ENCODE results near the gene WDR48.

Gene WDR48

GRCh38 chr3:39115870-39116269 lies 64.1 kb downstream of the WDR48 start:
- POLR2A ChIA-PET, result no interaction called here
- CTCF ChIA-PET, result interaction anchor here (1.3 kb wide), 1 partner anchor 11 kb away, joined by 4 read pairs; no protein-coding TSS in a partner anchor
- DNase-seq (ENCODE audit: extremely low spot score), result no peak
- no peak for TF ChIP-seq CTBP1 (IDR thresholded peaks at IDR 0.05; ENCODE audit: borderline replicate concordance)

- ChIA-PET POLR2A (interaction anchor here (1.4 kb wide), 1 partner anchor 26 kb away, joined by 4 read pairs; no protein-coding TSS in a partner anchor), CTCF (interaction anchor here (2.1 to 2.6 kb wide), 2 partner anchors 170 to 174 kb away, joined by 6 to 8 read pairs; no protein-coding TSS in a partner anchor)
- DNase-seq (ENCODE audit: extremely low spot score), result no peak
These were observed 66.3 kb downstream of the WDR48 start for GRCh38 chr3:39118079-39118478.

GRCh38 chr3:39118931-39119660 lies 67.3 kb downstream of the WDR48 start:
- POLR2A ChIA-PET, result no interaction called here
- CTCF ChIA-PET, result interaction anchor here (2.1 to 2.6 kb wide), 2 partner anchors 169 to 173 kb away, joined by 6 to 8 read pairs; no protein-coding TSS in a partner anchor
- no peak for TF ChIP-seq NFRKB (IDR thresholded peaks at IDR 0.05)
- no peak for TF ChIP-seq FOXK2 (IDR thresholded peaks at IDR 0.05)
- TF ChIP-seq ZNF384 (IDR thresholded peaks at IDR 0.05), result no peak
- no peak for TF ChIP-seq L3MBTL2 (conservative IDR thresholded peaks at IDR 0.05)
- TF ChIP-seq BHLHE40 (IDR thresholded peaks at IDR 0.05; ENCODE audit: borderline replicate concordance), result no peak
- no peak for TF ChIP-seq FOXM1 (IDR thresholded peaks at IDR 0.05; ENCODE audit: borderline replicate concordance)
- TF ChIP-seq FOXA1 (IDR thresholded peaks at IDR 0.05), result no peak
- TF ChIP-seq CTBP1 (IDR thresholded peaks at IDR 0.05; ENCODE audit: borderline replicate concordance), result no peak
- no peak for TF ChIP-seq ELF4 (IDR thresholded peaks at IDR 0.05)
- no peak for TF ChIP-seq TARDBP (IDR thresholded peaks at IDR 0.05)
- TF ChIP-seq ARNT (IDR thresholded peaks at IDR 0.05), result no peak
- no peak for TF ChIP-seq SUZ12 (IDR thresholded peaks at IDR 0.05)
- no peak for DNase-seq (ENCODE audit: extremely low spot score)

More at GRCh38 chr3:39118079-39118478, 66.3 kb downstream of the WDR48 start:
- TF ChIP-seq NFRKB (IDR thresholded peaks at IDR 0.05), result no peak
- no peak for TF ChIP-seq FOXM1 (IDR thresholded peaks at IDR 0.05; ENCODE audit: borderline replicate concordance)
- no peak for TF ChIP-seq SP1 (IDR thresholded peaks at IDR 0.05)
- no peak for TF ChIP-seq ZNF384 (IDR thresholded peaks at IDR 0.05)
- no peak for TF ChIP-seq LEF1 (IDR thresholded peaks at IDR 0.05; ENCODE audit: borderline replicate concordance)
- TF ChIP-seq ELF4 (IDR thresholded peaks at IDR 0.05), result no peak
- no peak for TF ChIP-seq HDGF (IDR thresholded peaks at IDR 0.05; ENCODE audit: borderline replicate concordance)
- no peak for TF ChIP-seq BHLHE40 (IDR thresholded peaks at IDR 0.05; ENCODE audit: borderline replicate concordance)
- TF ChIP-seq CTBP1 (IDR thresholded peaks at IDR 0.05; ENCODE audit: borderline replicate concordance), result no peak
- no peak for TF ChIP-seq TARDBP (IDR thresholded peaks at IDR 0.05)
- TF ChIP-seq ARNT (IDR thresholded peaks at IDR 0.05), result no peak
- TF ChIP-seq L3MBTL2 (conservative IDR thresholded peaks at IDR 0.05), result no peak
- TF ChIP-seq FOXA1 (IDR thresholded peaks at IDR 0.05), result no peak
- no peak for TF ChIP-seq PKNOX1 (IDR thresholded peaks at IDR 0.05)
- TF ChIP-seq SUZ12 (IDR thresholded peaks at IDR 0.05), result no peak

GRCh38 chr3:39121621-39122020 lies 69.8 kb downstream of the WDR48 start:
- ChIA-PET POLR2A (no interaction called here), CTCF (no interaction called here)
- TF ChIP-seq ZNF384 (IDR thresholded peaks at IDR 0.05) (no peak), LEF1 (IDR thresholded peaks at IDR 0.05; ENCODE audit: borderline replicate concordance) (no peak), SP1 (IDR thresholded peaks at IDR 0.05) (no peak), FOXA1 (IDR thresholded peaks at IDR 0.05) (no peak), FOXK2 (IDR thresholded peaks at IDR 0.05) (no peak), SUZ12 (IDR thresholded peaks at IDR 0.05) (no peak), CTBP1 (IDR thresholded peaks at IDR 0.05; ENCODE audit: borderline replicate concordance) (no peak), NFRKB (IDR thresholded peaks at IDR 0.05) (no peak), ELF4 (IDR thresholded peaks at IDR 0.05) (no peak), TARDBP (IDR thresholded peaks at IDR 0.05) (no peak), BHLHE40 (IDR thresholded peaks at IDR 0.05; ENCODE audit: borderline replicate concordance) (no peak), PKNOX1 (IDR thresholded peaks at IDR 0.05) (no peak)
- DNase-seq (ENCODE audit: extremely low spot score), result no peak

DNA sequence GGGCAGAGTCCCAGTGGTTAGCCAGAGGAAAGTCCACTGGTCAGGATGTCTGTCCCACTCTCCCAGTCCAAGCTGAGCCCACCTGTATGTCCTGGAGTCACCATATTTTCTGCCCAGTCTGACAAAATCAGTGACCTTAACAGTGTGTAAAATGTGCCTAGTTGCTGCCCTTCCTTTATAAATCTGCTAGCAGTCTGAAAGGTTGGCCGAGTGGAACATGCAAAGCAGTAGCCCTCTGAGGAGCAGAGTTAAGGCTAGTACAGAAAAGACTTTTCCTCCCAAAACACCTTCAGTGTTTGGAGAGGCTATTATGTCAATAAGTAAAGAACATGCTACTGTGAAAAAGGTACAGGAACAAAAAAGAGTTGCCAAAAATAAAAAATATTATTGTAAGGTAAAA lies 71.0 kb downstream of the WDR48 start:
- DNase-seq (ENCODE audit: extremely low spot score), result no peak
- ChIA-PET CTCF (no interaction called here), POLR2A (no interaction called here)
- TF ChIP-seq FOXA1 (IDR thresholded peaks at IDR 0.05), result no peak
- no peak for TF ChIP-seq HDGF (IDR thresholded peaks at IDR 0.05; ENCODE audit: borderline replicate concordance)
- no peak for TF ChIP-seq LEF1 (IDR thresholded peaks at IDR 0.05; ENCODE audit: borderline replicate concordance)
- no peak for TF ChIP-seq L3MBTL2 (conservative IDR thresholded peaks at IDR 0.05)
- no peak for TF ChIP-seq BHLHE40 (IDR thresholded peaks at IDR 0.05; ENCODE audit: borderline replicate concordance)
- no peak for TF ChIP-seq SUZ12 (IDR thresholded peaks at IDR 0.05)
- TF ChIP-seq SP1 (IDR thresholded peaks at IDR 0.05), result no peak
- TF ChIP-seq ZNF384 (IDR thresholded peaks at IDR 0.05), result no peak
- TF ChIP-seq FOXK2 (IDR thresholded peaks at IDR 0.05), result no peak
- no peak for TF ChIP-seq ARNT (IDR thresholded peaks at IDR 0.05)

DNA sequence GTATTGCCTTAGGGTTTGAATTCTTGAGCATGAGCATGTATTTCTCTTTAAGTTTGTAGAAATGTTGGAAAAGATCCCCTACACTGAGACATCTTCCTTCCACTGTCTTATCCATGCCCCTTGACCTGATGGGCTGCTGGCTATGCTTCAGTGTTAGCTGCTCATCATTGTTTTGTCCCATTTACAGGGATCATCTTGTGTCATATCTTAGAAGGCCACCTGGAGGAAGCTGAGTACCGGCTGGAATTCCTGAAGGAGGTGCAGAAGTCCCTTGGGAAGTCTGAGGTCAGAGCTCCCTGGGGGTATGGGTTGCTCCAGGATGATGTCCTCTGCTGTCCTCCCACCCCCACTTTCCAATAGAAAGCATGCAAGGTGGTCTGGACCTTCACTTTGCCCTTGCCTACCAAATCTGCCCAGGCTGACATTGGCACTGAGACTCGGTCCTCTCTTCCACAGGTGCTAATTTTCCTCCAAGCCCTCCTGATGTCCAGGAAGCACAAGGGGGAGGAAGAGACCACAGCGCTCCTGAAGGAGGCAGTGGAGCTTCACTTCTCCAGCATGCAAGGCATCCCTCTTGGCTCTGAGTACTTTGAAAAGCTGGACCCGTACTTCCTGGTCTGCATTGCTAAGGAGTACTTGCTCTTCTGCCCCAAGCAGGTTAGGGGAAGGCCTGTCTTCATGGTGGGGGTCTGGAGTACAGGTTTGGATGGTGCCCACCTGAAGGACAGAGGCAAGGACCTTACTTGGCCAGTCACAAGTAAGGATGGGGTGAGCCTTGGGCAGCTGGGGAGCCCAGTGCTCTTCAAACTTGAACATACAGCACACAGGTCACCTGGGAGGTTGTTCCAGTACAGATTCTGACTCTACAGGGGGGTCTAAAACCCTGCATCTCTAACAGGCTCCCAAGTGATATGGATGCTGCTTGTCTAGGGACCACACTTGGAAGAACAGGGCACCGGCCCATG lies 73.3 kb downstream of the WDR48 start:
- ChIA-PET CTCF (interaction anchor here (0.6 to 4.1 kb wide), 5 partner anchors 25 to 167 kb away, joined by 3 to 39 read pairs (median 7); no protein-coding TSS in a partner anchor), POLR2A (no interaction called here)
- no peak for DNase-seq (ENCODE audit: extremely low spot score)
- TF ChIP-seq LEF1 (IDR thresholded peaks at IDR 0.05; ENCODE audit: borderline replicate concordance), result no peak
- no peak for TF ChIP-seq CTBP1 (IDR thresholded peaks at IDR 0.05; ENCODE audit: borderline replicate concordance)
- no peak for TF ChIP-seq ZNF384 (IDR thresholded peaks at IDR 0.05)
- TF ChIP-seq L3MBTL2 (conservative IDR thresholded peaks at IDR 0.05), result no peak
- no peak for TF ChIP-seq NFRKB (IDR thresholded peaks at IDR 0.05)
- no peak for TF ChIP-seq PKNOX1 (IDR thresholded peaks at IDR 0.05)
